GM18861 (cell line): Measurements from ENCODE around the gene RIPPLY3.
A peak's percentile ranks its signal among the peaks of the same experiment; 100 is the strongest.

ENCODE experiments used
- ATAC-seq: cut with Tn5 transposase; IDR thresholded peaks from one replicate; pipeline ENCODE4 v1.9.1; 2021; ENCODE audit not compliant: unreplicated experiment

The RIPPLY3 gene

DNA sequence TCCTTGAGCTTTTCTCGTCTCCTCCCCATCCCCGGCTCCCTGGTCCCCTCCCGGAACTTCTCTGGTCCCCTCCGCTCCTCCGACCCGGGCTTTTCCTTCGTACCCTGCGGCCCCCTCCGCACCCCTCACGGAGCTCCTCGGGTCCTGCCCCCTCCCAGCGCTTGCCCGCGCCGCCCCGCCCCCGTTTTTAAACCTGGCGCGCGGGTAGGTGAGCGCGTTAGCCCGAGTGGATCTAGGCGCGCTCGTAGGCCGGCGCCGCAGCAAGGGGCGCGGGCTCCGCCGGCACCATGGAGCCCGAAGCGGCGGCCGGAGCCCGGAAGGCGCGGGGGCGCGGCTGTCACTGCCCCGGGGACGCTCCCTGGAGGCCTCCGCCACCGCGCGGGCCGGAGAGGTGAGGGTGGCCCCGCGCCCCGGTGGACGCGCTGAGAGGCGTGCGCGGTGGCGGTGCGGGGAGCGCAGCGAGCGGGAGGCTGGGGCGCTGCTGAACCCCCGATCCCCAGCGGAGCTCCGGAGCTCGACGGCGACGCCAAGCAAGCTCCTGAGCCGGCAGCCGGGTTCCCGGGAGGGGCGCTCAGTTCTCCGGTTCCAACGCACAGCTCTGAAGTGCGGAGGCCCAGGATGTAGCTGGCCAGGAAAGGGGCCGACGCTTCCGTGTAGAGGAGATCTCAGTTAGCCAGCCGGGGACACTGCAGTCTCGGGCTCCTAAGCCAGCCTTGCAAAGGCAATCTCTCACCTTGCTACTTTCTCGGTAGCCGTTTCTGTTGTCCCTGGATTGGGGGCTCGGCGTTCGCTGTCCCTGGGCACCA lies at the start of gene RIPPLY3:
RIPPLY3 (plus strand) TSS at position 217 of the 806 bp plus-strand sequence; CDS start at position 288, 71 bp downstream.
- no peak for ATAC-seq

DNA sequence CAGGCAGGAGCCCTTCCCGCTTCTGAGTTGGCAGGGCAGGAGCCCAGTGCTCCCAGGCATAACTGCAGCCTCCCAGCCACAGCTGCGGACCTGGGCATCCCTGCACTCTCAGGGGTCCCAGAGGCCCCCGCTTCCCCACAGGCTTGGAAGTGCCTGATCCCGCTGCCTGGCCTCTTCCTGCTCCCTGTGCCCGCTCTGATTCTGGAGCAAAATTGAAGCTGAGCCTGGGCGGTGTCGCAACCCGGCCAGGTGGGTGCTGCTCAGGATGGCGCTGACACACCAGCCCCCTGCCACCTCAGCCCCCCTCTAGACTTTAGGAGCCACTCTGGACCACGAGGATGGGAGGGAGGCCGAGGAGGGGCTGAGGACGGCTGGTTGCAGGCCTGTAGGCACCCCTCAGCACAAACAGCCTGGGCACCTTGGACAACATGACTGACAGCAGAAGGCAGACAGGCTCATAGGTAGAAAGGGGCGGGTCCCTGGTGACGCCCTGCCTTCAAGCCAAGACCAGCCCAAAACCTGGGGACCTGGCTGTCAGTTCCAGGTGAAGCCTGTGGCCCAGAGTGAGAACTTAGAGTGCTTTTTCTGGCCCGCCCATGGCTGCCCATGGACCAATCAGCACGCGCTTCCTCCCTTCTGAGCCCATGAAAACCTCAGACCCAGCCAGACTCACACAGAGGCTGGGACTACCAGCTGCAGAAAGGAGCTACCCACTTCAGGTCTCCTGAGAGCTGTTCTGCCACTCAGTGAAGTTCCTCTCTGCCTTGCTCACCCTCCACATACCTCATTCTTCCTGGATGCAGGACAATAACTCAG lies 47.3 kb upstream of the RIPPLY3 start:
- no peak for ATAC-seq

DNA sequence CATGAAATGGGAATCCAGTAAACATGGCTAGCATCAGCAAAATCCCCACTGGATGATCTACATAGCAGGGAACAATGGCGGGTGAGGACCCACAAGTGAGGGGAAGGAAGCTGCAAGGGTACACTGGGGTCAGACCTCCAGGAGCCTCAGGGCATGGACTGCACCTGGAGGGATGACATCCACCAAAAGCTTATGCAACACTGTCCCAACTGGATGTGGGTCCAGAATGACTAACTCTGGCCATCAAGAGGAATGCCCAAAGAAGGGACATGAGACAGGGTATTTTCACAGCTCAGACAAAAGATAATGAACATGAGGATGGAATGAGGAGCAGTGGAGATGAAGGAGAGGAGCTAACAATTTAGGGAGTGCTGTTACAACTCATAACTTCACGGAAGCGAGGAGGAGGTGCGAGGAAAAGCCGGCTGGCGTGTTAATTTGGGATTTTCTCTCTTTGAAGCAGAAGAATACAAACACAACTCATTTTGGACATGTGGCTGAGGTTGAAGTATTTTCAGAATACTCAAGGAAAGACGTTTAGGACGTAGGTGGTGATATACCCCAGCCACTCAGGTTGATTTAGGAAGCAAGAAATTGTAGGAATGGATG lies 45.7 kb upstream of the RIPPLY3 start:
- no peak for ATAC-seq

DNA sequence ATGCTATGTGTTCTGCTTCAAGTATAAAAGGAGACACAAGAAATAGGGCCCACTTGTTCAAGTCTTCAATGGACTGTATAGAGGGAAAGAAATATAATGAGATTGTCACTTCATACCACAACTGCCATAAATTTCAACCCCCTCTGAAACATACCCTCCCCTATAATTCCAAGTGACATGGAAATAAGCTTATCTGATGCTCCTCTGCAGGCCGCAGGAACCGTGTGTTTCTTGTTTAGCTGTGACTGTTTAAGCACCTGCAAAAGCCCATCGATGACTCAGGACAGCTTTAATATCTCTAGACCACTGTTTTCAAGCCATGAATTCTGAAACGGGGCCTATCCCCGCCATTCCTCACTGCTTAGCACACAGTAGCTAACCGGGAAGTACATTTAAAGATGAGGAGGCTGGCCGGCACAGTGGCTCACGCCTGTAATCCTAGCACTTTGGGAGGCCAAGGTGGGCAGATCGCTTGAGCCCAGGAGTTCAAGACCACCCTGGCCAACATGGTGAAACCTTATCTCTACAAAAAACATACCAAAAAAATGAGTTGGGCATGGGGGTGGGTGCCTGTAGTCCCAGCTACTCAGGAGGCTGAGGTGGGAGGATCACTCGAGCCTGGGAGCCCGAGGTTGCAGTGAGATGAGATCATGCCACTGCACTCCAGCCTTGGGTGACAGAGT lies 44.3 kb upstream of the RIPPLY3 start:
- no peak for ATAC-seq

DNA sequence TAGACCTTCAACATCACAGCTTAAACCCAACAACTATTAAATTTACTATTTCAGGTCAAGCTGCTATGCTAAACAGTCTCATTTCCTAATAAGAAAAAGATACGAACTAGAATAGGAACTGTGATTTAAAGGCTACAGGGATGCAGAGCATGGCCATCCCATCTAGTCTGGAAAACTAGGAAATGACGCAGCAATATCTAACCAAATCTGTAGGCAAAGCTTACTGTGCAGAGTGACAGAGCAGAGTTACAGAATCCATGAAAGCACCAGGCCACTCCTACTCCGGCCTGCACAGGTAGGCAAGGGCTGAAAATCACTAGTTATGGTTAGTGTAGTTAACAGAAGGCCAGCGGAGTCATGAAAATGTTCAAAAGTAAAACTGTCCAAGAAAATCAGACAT lies 42.1 kb upstream of the RIPPLY3 start:
- no peak for ATAC-seq

DNA sequence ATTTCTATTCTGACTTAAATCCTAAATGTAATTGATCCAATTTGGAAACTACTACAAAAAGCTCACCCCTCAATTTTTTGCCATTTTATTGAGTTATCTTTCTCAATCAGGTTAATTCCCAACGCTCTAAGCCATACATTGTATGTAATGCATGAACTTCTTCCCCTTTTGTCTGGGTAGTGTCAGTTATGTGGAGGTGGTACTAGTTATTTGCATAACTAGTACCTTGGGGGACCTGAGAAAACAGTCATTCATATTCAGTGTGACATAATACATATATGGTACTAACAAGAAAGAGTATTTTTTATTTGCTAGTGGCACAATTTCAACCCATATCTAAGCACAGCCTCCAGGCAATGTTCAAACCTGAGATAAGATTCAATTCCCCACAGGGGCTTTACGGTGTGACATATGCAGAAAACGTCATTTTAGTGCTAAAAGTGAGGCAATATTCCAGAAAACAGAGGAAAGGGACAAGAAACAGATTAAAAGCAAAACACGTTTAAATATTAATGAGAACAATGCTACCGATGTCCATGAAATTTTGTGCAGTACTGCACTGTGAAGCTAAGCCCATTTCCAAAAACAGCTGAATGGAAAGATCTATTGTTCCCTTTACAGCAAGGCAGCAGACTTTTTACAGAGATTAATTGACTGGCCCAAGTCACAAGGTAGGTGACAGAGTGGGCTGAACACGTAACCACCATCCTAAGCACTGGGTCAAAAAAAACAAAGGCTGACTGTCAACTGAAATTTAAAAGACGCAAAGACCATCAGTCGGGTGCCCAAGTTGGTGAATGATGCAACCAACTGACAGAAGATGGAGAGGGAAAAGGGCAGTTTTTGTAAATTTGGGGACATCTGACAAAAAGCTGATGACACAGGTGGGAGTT lies 41.4 kb upstream of the RIPPLY3 start:
- no peak for ATAC-seq

GRCh38 chr21:36965720-36966065 lies 40.8 kb upstream of the RIPPLY3 start:
- ATAC-seq: no peak

DNA sequence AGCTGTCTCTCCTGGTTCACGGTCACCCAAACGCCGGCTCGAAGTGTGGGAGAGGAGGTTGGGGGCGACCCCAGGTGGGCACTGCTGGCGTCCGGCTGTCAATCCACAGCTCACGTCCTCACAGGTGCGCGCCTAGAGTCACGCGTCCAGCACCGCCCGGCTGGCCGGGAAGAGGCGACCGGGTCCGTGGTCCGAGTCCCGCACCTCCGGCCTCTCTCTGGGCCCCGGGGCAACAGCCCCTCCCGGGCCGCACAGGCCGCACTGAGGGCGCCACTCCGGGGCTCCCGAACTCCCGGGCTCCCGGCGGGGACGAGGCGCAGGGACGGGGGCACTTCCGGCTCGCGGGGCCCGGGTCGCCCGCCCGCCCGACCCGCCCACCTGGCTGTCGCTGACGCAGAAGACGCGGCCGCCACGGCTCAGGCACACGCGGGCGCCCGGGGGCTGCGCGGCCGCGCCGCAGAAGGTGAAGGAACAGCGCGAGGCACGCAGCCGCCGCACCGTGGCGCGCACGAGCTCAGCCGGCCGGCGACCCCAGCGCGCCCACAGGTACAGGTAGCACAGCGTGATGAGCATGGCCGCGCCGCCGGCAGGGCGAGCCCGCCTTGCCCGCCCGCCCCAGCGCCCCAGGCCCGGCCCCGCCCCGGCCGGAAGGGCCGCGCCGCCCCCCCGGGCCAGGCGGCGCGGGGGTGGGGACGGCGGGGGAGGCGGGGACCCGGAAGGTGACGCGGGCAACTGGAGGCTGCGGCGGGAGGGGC lies 40.3 kb upstream of the RIPPLY3 start, which contains the start of gene HLCS:
HLCS (minus strand) TSS at position 604 of the 755 bp plus-strand sequence; CDS start at position 573, 31 bp downstream.
- peak; percentile 66 for ATAC-seq

- peak; percentile 5 for ATAC-seq
These were observed 39.4 kb upstream of the RIPPLY3 start for GRCh38 chr21:36966821-36967768.

DNA sequence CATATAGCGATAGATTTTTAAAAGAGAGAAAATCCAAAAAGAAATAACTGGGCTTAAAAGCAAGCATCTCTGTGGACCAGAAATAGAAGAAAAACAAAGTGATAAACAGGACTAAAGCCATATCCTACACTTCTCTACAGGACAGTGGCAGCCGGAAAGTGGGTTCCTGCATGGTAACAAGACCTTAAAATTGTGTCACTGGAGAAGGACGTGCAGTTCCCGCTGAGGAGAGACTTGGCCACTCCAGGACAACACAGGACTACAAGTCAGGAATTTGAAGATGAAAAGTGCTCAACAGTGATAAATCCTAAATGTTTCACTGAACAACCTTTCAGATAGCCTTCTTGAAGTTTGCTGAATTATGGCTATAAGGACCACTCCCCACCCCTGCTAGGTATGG lies 38.1 kb upstream of the RIPPLY3 start:
- no peak for ATAC-seq

DNA sequence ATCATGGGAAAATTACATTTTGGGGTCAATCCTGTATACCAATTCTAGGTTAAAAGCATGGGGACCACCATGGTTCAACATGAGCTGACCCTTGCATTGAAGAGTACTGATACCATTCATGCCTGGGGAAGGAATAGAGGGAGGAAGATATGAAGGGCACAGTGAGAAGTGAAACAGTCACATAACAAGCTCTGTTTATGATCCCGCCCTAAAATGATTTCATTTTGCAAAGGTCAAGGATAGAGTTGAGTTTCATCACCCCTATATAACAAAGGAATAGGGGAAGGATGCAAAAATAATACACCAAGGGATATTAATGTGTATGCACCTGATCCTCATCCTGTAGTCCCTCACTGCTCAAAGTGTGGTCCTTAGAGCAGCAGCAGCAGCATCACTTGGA lies 37.5 kb upstream of the RIPPLY3 start:
- ATAC-seq: no peak

DNA sequence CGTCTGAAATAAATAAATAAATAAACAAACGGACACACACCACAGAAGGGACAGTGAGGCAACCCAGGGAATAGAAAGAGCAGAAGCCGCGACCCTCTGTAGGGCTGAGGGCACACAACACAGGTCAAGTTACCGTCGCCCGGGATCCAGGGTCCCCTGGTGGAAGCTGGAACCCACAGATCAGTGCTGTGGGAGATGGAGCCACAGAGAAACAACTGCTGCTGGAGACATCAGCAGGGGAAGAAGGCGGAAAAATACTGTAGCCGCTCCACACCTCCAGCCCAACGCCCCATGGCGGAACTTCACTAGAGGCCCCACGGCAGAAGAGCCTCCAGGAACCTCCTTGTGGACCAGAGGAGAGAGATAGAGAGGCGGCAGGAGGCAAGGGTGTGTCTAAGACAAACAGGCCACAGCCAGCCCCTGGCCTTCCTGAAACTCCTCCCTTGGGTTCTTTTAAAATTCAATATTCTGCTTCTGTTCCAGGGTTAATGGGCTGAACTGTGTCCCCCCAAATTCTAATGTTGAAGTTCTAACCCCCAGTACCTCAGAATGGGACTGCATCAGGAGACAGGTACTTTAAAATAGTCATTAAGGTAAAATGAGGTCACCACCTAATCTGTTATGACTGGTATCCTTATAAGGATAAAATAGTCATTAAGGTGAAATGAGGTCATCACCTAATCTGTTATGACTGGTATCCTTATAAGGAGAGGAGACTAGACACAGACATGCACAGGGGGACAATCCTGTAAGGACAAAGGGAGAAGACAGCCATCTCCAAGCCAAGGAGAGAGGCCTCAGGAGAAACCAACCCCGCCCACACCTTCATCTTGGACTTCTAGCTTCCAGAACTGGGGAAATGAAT lies 32.3 kb upstream of the RIPPLY3 start:
- no peak for ATAC-seq

GRCh38 chr21:36974851-36975192 lies 31.7 kb upstream of the RIPPLY3 start:
- ATAC-seq: no peak

- no peak for ATAC-seq
These were observed 30.2 kb upstream of the RIPPLY3 start for GRCh38 chr21:36976228-36976861.

DNA sequence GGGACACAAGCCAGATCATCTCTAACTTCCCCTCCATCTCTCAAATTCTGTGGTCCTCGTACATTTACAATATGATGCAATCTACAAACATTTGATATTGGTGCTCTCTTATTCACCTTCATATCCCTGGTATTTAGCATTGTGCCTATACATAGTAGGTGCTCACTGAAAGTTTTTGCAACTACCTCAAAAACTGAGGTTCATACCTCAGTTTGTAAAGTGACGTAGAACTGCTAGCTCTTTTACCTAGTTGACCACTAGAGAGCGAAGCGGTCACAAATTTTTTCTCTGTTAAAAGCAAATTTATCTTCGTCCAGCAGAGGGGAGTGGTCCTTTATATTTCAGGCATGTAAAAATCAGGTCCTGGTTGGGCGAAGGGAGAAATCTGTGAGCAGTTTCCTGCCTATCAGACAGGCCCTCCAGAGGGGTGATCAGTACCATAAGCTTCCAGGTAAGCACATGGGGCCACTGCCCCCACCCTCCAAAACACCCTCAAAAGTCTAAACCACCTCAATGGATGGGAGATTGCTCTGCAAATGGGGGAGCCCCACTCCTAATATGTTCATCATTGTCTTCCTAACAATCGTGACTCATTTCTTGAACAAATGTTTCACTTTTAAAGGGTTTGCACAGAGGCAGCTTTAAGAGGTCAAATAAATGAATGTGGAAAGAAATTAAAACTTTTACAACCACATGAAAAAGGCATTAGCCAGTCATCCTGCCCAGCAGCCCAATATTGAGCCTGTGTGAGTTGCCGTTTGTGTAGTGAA lies 29.4 kb upstream of the RIPPLY3 start:
- peak; percentile 73 for ATAC-seq
